MM.1S (cell line): ENCODE data around the gene NEU1.

ENCODE experiments used
- CTCF ChIP-seq: fragments of 300-600 bp; sonication (generic); IDR thresholded peaks from 2 replicates; pipeline ENCODE4 v1.5.1; 2016; ENCODE audit warnings: antibody characterized with exemption, low read length, mixed read lengths
- EZH2 ChIP-seq: fragments of 300-600 bp; sonication (generic); optimal IDR thresholded peaks from 2 replicates; pipeline ENCODE3; 2017; ENCODE audit warnings: low read depth, mild to moderate bottlenecking, antibody characterized with exemption, low read length, mixed read lengths

- no peak for TF ChIP-seq CTCF
- no peak for TF ChIP-seq EZH2
These were observed 39.5 kb upstream of the NEU1 start, which contains the start of gene ZBTB12 for GRCh38 chr6:31901953-31902643.
